ENCODE results near the gene VCL.
A peak's percentile ranks its signal among the peaks of the same experiment; 100 is the strongest.
"Not testable (repeated sequence)": the region's sequence is repeated elsewhere in the genome, so short reads cannot be mapped to it uniquely, and the experiment has no call there.

VCL gene

GRCh38 chr10:74052994-74053393, 55.1 kb downstream of the VCL start:
- no peak for TF ChIP-seq POLR2A (IDR thresholded peaks at IDR 0.05; ENCODE audit: low read length)
- TF ChIP-seq GATA1 (IDR thresholded peaks at IDR 0.05; ENCODE audit: low read depth, low read length) = no peak

GRCh38 chr10:74055383-74056049, 57.6 kb downstream of the VCL start:
- DNase-seq = no peak
- TF ChIP-seq POLR2A (IDR thresholded peaks at IDR 0.05; ENCODE audit: low read length) (no peak), GATA1 (IDR thresholded peaks at IDR 0.05; ENCODE audit: low read depth, low read length) (no peak)

More at GRCh38 chr10:74052994-74053393, 55.1 kb downstream of the VCL start:
- peak; percentile 10 to 41 for DNase-seq

GRCh38 chr10:74056050-74056818, 58.3 kb downstream of the VCL start:
- TF ChIP-seq POLR2A (IDR thresholded peaks at IDR 0.05; ENCODE audit: low read length) (no peak), GATA1 (IDR thresholded peaks at IDR 0.05; ENCODE audit: low read depth, low read length) (no peak)
- peak; percentile 34 to 47 for DNase-seq

GRCh38 chr10:74058071-74058470, 60.2 kb downstream of the VCL start:
- DNase-seq = no peak

GRCh38 chr10:74058658-74059057, 60.7 kb downstream of the VCL start:
- peak; percentile 49 to 66 for DNase-seq
- no peak for TF ChIP-seq GATA1 (IDR thresholded peaks at IDR 0.05; ENCODE audit: low read depth, low read length)
- TF ChIP-seq POLR2A (IDR thresholded peaks at IDR 0.05; ENCODE audit: low read length) = no peak

More at GRCh38 chr10:74058071-74058470, 60.2 kb downstream of the VCL start:
- TF ChIP-seq GATA1 (IDR thresholded peaks at IDR 0.05; ENCODE audit: low read depth, low read length) = no peak
- no peak for TF ChIP-seq POLR2A (IDR thresholded peaks at IDR 0.05; ENCODE audit: low read length)

GRCh38 chr10:74061104-74061503, 63.2 kb downstream of the VCL start:
- TF ChIP-seq GATA1 (IDR thresholded peaks at IDR 0.05; ENCODE audit: low read depth, low read length) (no peak), POLR2A (IDR thresholded peaks at IDR 0.05; ENCODE audit: low read length) (no peak)
- no peak for DNase-seq

- DNase-seq = not testable (repeated sequence)
Measured at GRCh38 chr10:74061978-74062377, 64.1 kb downstream of the VCL start.

GRCh38 chr10:74063256-74063655, 65.3 kb downstream of the VCL start:
- TF ChIP-seq POLR2A (IDR thresholded peaks at IDR 0.05; ENCODE audit: low read length) (no peak), GATA1 (IDR thresholded peaks at IDR 0.05; ENCODE audit: low read depth, low read length) (no peak)
- DNase-seq = no peak

GRCh38 chr10:74067373-74068352, 69.7 kb downstream of the VCL start:
- peak; percentile 92 to 95 for DNase-seq

GRCh38 chr10:74071157-74071556, 73.2 kb downstream of the VCL start:
- TF ChIP-seq POLR2A (IDR thresholded peaks at IDR 0.05; ENCODE audit: low read length) = no peak
- no peak for TF ChIP-seq GATA1 (IDR thresholded peaks at IDR 0.05; ENCODE audit: low read depth, low read length)
- no peak for DNase-seq

More at GRCh38 chr10:74067373-74068352, 69.7 kb downstream of the VCL start:
- no peak for TF ChIP-seq POLR2A (IDR thresholded peaks at IDR 0.05; ENCODE audit: low read length)
- TF ChIP-seq GATA1 (IDR thresholded peaks at IDR 0.05; ENCODE audit: low read depth, low read length) = peak; percentile 73

- no peak for DNase-seq
- TF ChIP-seq GATA1 (IDR thresholded peaks at IDR 0.05; ENCODE audit: low read depth, low read length) (no peak), POLR2A (IDR thresholded peaks at IDR 0.05; ENCODE audit: low read length) (no peak)
Measured at GRCh38 chr10:74072503-74072902, 74.6 kb downstream of the VCL start.

- TF ChIP-seq GATA1 (IDR thresholded peaks at IDR 0.05; ENCODE audit: low read depth, low read length) (no peak), POLR2A (IDR thresholded peaks at IDR 0.05; ENCODE audit: low read length) (no peak)
- DNase-seq = no peak
Measured at GRCh38 chr10:74075906-74076305, 78.0 kb downstream of the VCL start.

- no peak for DNase-seq
- TF ChIP-seq GATA1 (IDR thresholded peaks at IDR 0.05; ENCODE audit: low read depth, low read length) (no peak), POLR2A (IDR thresholded peaks at IDR 0.05; ENCODE audit: low read length) (no peak)
Measured at GRCh38 chr10:74076961-74077360, 79.0 kb downstream of the VCL start.

GRCh38 chr10:74077416-74077815, 79.5 kb downstream of the VCL start:
- no peak for DNase-seq
- TF ChIP-seq GATA1 (IDR thresholded peaks at IDR 0.05; ENCODE audit: low read depth, low read length) = no peak
- TF ChIP-seq POLR2A (IDR thresholded peaks at IDR 0.05; ENCODE audit: low read length) = no peak
